HepG2 (cell line): Measurements from ENCODE around the gene GADD45GIP1. TPM values are rescaled to one million over a fixed set of nuclear protein-coding genes. Genes with fewer than 3 reads are reported as not detected.
A peak's percentile ranks its signal among the peaks of the same experiment; 100 is the strongest.

ENCODE experiments used
- E2F1 ChIP-seq: sonication (generic); formaldehyde crosslinking; IDR thresholded peaks from 2 replicates; pipeline ENCODE4 v1.5.0; 2020; ENCODE audit warnings: missing genetic modification reagents
- GMEB1 ChIP-seq: sonication (generic); formaldehyde crosslinking; IDR thresholded peaks from 2 replicates; pipeline ENCODE4 v1.5.1; 2020; ENCODE audit warnings: missing genetic modification reagents, mild to moderate bottlenecking, borderline replicate concordance
- HNRNPUL1 ChIP-seq: fragments of 200-400 bp; formaldehyde crosslinking; IDR thresholded peaks from 2 replicates; pipeline ENCODE4 v1.6.1; 2017; ENCODE audit warnings: low read depth, mild to moderate bottlenecking, low read length, moderate library complexity
- HOXA9 ChIP-seq: sonication (generic); formaldehyde crosslinking; IDR thresholded peaks from 2 replicates; pipeline ENCODE4 v1.8.1; 2022; ENCODE audit warnings: missing genetic modification reagents, mild to moderate bottlenecking, moderate library complexity, borderline replicate concordance
- MXD4 ChIP-seq: IDR thresholded peaks from 2 replicates; pipeline ENCODE4 v1.6.1; 2016; ENCODE audit warnings: mild to moderate bottlenecking, missing biosample characterization, missing genetic modification reagents
- NFE2L2 ChIP-seq: fragments of 150-350 bp; IDR thresholded peaks from 2 replicates; pipeline ENCODE4 v1.6.1; 2014; ENCODE audit warnings: low read length
- THAP9 ChIP-seq: sonication (generic); formaldehyde crosslinking; IDR thresholded peaks from 2 replicates; pipeline ENCODE4; 2020; ENCODE audit warnings: missing genetic modification reagents, mild to moderate bottlenecking, borderline replicate concordance
- ZNF20 ChIP-seq: sonication (generic); formaldehyde crosslinking; IDR thresholded peaks from 2 replicates; pipeline ENCODE4 v1.4.0; 2020; ENCODE audit warnings: mild to moderate bottlenecking, moderate library complexity, missing genetic modification reagents
- ZNF318 ChIP-seq: sonication (generic); formaldehyde crosslinking; IDR thresholded peaks from 2 replicates; pipeline ENCODE4 v1.4.0; 2020; ENCODE audit warnings: mild to moderate bottlenecking, missing genetic modification reagents
- ZNF34 ChIP-seq: sonication (generic); formaldehyde crosslinking; IDR thresholded peaks from 2 replicates; pipeline ENCODE4 v1.4.0; 2020; ENCODE audit warnings: mild to moderate bottlenecking, missing genetic modification reagents, borderline replicate concordance
- ZNF367 ChIP-seq: sonication (generic); formaldehyde crosslinking; IDR thresholded peaks from 2 replicates; pipeline ENCODE4 v1.4.0; 2020; ENCODE audit warnings: missing genetic modification reagents, borderline replicate concordance
- ZNF496 ChIP-seq: sonication (generic); formaldehyde crosslinking; IDR thresholded peaks from 2 replicates; pipeline ENCODE4 v1.8.1; 2023; ENCODE audit warnings: mild to moderate bottlenecking, moderate library complexity, missing genetic modification reagents; ENCODE audit not compliant: insufficient replicate concordance
- ZNF564 ChIP-seq: sonication (generic); formaldehyde crosslinking; IDR thresholded peaks from 2 replicates; pipeline ENCODE4 v1.8.1; 2023; ENCODE audit warnings: mild to moderate bottlenecking, missing genetic modification reagents
- ZNF792 ChIP-seq: IDR thresholded peaks from 2 replicates; pipeline ENCODE4 v1.6.1; 2016
- polyA plus RNA-seq, 8 experiments: library from polyadenylated mRNA; depleted of rRNA in 3 of 8; stranded (reverse) in 7 of 8; unstranded in 1 of 8; fragments of >200 nt; fragmentation: Illumina TruSeq in 4 of 8; extraction: Trizol in 4 of 8; gene quantifications; 2 replicates each; pipeline versions ENCODE4 v1.2.1 to v1.2.3, GENCODE V29; 2011 to 2016; ENCODE audit warnings: low read depth in 4 of 8, missing spikeins in 1 of 8, mixed read lengths in 1 of 8; ENCODE audit not compliant: insufficient read depth in 1 of 8
- total RNA-seq, 5 experiments: library from RNA; depleted of rRNA; stranded (reverse); fragments of >200 nt; fragmentation: Illumina TruSeq; extraction: Trizol; gene quantifications; 2 replicates each; pipeline ENCODE4 v1.2.3, GENCODE V29; 2016; ENCODE audit warnings: low read depth in 1 of 5

Gene GADD45GIP1
- total and polyA plus RNA-seq, 2 of the 13 experiments (the other 11 are each of a cell fraction or from before 2014, with no cell fraction given): 24.6 to 30.7 TPM

GRCh38 chr19:12945479-12946091 lies 11.4 kb downstream of the GADD45GIP1 start, which contains the start of gene RAD23A (continued):
- TF ChIP-seq ZNF792 (0 out of 2 replicates have a peak, but pooled peaks have one; percentile 62), ZNF367 (no peak), ZNF318 (CRISPR knock-in tag) (peak; percentile 62; the same call in 1 of the 2 replicates), THAP9 (peak; percentile 99), E2F1 (CRISPR knock-in tag) (peak; percentile 99), HOXA9 (CRISPR knock-in tag) (no peak), ZNF20 (CRISPR knock-in tag) (0 out of 2 replicates have a peak, but pooled peaks have one; percentile 31), ZNF34 (0 out of 2 replicates have a peak, but pooled peaks have one; percentile 79), GMEB1 (CRISPR knock-in tag) (peak; percentile 96), ZNF496 (CRISPR knock-in tag) (no peak), HNRNPUL1 (no peak), ZNF564 (CRISPR knock-in tag) (peak; percentile 65; the same call in 1 of the 2 replicates), NFE2L2 (no peak), MXD4 (CRISPR knock-in tag) (peak; percentile 91)
